AG08396 (cell line): ENCODE data around the gene ATXN3.

Experiments used
- DNase-seq: peaks from one replicate; pipeline ENCODE4 v3.0.0; 2012; ENCODE audit warnings: low spot score, mixed read lengths

The ATXN3 gene

DNA sequence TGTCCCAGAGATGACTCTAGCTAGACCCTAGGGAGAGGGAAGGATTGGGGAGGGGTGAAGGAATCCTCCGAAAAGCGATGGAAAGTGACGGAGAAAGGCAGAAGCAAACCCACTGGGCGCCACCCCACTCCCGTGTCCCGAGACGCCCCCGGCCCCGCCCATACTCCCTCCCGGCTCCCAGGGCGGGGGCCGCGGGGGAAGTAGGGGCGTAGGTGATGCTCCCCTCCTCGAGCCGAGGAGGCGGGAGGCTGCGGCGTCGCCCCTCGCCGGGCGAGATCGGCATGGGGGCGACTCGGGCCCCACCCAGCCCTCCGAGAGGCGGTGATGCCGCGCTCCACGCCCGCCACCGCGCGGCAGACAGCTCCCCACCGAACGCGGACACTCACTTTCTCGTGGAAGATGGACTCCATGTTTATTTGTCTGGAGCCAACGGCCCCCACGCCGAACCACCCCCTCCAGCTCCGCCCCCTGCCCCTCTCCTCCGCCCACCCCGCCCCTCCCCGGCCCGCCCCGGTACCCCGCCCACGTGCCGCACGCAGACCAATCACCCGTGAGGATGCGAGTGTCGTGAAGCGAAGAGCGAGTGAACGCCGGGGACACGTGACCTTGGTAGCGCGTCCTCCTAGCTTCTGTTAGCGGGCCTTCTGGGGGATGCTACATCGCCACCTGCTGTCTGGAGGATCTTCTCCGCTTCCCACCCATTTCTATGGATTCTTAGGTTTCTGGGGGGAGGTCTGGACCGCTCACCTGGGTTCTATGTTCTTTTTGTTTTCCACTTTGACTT lies at the start of gene ATXN3:
ATXN3 (minus strand) TSS at position 440 of the 784 bp plus-strand sequence; CDS start at position 410, 30 bp downstream.
- peak; percentile 98 for DNase-seq

- peak; percentile 20 for DNase-seq
Observed at GRCh38 chr14:92154283-92154942, 48.0 kb upstream of the ATXN3 start.

- no peak for DNase-seq
Observed at GRCh38 chr14:92153581-92153980, 47.2 kb upstream of the ATXN3 start.

GRCh38 chr14:92144708-92145107 lies 38.3 kb upstream of the ATXN3 start:
- DNase-seq: peak; percentile 30

DNA sequence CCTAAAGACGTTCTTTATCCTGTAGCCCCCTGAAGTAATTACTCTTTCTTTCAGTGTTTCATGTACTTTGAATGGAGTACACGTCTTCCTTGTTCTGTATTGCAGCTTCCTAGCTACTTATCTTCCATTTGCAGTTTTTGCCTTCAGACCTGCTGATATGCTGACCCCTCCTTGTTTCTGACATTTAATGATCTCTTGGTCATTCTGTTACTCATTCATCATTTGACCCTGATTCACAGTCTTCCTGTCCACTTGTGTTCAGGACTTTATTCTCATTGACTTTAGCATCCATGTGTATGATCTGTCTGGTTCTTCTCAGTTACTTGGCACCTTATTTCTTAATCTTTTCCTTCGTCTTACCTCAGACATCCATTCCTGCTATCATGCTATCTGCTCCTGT lies 37.6 kb upstream of the ATXN3 start:
- no peak for DNase-seq

GRCh38 chr14:92143309-92143708 lies 36.9 kb upstream of the ATXN3 start:
- DNase-seq: no peak

GRCh38 chr14:92135269-92135668 lies 28.9 kb upstream of the ATXN3 start:
- no peak for DNase-seq

DNA sequence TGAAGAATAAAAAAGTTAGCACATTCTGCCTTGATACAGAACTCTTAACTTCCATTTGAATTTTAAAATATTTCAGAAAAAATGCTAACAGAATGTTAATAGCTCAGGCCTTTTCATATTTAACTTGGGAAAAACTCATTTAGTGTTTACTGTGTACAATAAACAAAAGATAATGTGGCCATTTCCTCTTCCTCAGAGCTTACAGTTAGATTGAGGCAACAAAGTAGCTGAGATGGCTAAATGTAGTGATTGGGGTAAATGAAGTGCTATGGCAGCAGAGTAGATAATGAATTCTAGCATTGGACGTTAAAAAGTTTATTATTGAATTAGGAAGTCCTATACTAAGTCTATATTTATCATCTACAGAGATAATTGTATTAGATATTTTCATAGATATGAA lies 28.1 kb upstream of the ATXN3 start:
- DNase-seq: no peak

GRCh38 chr14:92122761-92123160 lies 16.4 kb upstream of the ATXN3 start:
- peak; percentile 12 for DNase-seq

- peak; percentile 19 for DNase-seq
Observed at GRCh38 chr14:92122351-92122677, 15.9 kb upstream of the ATXN3 start.

- peak; percentile 92 for DNase-seq
Observed at GRCh38 chr14:92121670-92122350, 15.4 kb upstream of the ATXN3 start, which contains the start of the genes CPSF2 and NDUFB1. CPSF2 (plus strand) TSS chr14:92121969; CDS start chr14:92130985, 9,016 bp downstream. NDUFB1 (minus strand) TSS chr14:92121706; CDS start chr14:92117637, 4,069 bp downstream.

DNA sequence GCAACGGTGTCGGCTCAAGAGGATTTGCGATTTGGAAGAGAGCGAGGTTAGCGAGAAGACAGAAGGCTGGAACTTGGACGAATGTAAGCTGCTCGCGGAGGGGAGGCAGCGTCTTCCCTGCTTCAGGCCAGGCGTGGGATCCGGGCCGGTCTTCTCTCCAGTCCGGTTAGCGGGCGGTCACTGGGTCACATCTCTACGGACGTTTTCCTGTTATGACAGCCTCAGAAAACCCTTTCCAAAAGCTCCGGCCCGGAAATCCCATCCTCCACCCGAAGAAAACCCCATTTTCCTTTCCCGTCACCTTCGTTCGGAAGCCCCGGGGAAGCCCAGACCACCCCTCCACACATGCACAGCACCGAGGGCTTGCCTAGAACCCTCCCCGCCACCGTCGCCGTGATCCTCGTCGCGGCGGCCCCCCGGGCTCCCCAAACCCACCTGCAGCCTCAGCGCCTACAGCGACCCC lies 14.9 kb upstream of the ATXN3 start:
- DNase-seq: peak; percentile 43

- DNase-seq: no peak
Observed at GRCh38 chr14:92109490-92109889, 3.1 kb upstream of the ATXN3 start.

DNA sequence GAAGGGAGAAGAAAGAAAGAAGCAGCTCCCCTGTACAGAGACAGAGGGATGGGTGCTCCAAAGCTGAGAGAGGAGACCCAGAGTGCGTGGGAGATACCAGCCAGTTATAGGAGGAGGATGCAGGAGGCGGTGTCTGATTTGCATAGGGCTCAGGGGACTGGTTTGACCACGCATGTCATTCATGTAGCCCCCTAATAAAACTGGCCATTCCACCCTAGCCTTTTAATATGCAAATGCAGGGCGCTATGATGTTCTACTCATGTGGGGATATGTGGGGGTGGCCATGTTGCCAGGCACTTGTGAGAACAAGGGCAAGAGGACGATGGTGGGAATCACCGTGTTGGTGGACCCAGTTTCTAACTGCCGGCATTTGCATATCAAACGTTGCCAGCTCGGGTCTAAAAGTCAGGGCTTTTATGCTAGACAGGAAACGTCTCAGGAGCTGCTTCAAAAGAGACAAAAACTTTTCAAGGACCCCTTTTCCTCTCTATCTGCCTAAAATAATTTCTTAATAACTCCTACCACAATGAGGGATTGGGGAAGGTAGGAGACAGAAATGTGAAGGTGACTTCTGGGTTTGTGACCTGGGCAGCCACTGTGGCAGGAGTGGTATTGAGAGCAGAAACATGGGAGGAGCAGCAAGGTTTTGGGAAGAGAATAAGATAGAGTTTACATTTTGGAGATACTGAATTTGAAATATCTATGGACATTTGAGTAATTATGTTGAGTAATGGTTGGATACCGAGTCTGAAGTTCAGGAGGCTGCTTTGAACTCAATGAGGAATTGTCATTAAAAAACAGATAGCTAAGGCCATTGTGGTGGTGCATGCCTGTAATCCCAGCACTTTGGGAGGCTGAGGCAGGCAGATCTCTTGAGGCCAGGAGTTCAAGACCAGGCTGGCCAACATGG lies 2.2 kb upstream of the ATXN3 start:
- DNase-seq: no peak

DNA sequence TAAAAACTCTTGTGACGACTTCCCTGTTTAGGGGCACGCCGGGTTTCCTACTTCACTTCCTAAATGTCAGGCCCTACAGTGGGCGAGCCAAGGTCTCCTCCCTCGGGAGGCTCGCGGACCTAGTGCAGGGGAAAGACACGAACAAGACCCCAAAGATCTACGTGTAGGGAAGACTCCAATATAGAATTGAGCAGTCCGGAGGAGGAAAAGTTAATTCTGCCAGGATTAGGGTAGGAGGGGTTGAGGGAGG lies 564 bp downstream of the ATXN3 start:
- peak; percentile 40 for DNase-seq

DNA sequence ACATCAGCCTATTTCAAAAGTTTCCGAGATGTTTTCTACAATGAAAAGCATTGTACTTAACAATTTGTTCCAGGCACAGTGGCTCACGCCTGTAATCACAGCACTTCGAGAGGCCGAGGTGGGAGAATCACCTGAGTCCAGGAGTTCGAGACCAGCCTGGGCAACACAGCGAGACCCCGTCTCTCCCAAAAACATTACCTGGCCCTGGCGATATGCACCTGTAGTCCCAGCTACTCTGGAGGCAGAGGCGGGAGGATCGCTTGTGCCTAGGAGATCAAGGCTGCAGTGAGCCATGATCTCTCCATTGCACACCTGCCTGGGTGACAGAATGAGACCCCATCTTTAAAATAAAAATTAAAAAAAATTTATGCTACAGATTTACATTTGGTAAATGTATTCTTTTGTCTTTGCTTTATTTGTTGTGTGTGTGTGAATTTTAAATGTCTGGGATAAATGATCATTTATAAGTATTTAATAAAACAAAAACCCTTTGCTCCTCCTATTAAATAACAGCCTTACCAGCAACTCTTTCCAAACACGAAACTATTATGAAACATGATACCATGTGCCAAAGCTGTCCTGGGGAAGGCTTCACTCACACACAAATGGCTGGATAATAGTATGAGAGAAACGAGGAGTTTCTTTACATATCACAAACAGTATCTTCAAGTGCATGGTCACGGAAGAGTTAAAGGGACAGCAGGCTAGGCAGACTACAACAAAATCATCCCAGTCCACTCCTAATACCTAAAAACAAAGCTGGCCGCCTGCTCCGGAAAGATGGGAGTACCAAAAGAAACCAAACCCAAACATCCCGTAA lies 1.1 kb downstream of the ATXN3 start:
- no peak for DNase-seq

DNA sequence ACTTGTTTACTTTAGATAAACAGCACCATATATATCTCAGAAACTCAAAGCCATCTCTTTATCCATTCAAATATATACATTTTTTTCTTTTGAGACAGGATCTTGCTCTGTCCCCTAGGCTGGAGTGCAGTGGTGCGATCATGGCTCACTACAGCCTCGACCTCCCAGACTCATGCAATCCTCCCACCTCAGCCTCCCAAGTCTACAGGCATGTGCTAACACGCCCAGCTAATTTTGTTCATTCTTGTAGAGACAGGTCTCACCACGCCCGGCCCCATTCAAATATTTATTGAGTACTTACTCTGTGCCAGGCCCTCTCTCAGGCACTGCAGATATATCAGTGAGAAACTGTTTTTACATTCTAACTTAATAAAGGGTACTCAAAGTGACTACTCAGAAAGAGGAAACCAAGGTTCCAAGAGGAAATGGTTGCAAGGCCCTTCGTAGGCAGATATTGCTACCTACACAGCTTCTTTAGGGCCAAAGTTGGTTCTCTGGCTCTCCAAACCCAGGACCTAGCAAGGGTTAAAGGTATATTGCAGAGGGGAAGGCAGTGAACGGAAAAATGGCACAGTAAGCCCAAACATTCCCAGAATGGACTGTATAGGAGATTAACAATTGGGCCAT lies 2.9 kb downstream of the ATXN3 start:
- no peak for DNase-seq

DNA sequence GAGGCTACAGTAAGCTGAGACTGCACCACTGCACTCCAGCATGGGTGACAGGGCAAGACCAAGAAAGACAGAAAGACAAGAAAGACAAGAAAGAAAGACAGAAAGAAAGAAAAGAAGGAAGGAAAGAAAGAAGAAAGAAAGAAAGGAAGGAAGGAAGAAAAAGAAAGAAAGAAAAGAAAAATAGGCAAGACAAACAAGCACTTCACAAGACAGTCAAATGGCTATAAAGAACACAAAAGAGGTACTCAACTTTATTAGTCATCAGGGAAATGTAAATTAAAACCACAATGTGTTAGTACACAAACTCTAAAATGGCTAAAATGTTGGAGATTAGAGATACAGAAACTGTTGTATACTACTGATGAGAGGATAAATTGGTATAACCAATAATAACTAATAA lies 6.6 kb downstream of the ATXN3 start:
- no peak for DNase-seq

DNA sequence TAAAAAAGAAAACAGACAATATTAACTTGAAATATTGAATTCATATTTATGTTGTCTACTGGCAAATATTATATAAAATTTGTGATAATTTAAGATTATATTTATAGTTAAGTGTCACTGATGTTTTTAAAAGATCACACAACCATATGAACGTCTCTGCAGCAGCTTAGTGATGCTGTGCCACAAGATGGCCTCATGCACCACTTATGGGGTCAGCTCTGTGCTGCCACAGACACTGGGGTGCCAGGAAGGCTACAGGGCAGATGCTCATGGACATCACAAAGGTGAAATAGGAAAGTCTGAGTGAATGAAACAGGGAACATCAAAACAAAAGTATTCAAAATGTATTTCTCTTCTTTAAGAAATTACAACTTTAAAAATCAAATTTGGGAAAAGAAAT lies 13.1 kb downstream of the ATXN3 start:
- DNase-seq: no peak

GRCh38 chr14:92088494-92088893 lies 17.9 kb downstream of the ATXN3 start:
- no peak for DNase-seq

DNA sequence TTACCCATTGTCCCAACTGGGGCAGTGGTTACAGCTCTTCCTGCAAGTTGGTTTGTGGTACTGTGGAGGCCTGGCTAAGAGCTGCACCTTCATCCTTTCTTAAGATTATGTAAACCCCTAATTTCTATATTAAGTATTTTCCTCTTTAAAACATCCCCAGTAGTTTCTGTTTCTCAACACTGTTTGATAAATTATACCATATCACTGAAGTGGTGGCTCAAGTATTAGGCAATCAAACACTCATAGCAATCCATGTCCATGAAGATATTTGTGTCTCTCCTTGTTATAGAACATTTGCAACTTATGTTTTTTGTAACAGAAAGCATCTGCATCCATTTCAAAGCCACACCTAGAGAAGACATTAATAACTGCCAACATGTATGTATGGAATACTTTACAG lies 31.8 kb downstream of the ATXN3 start:
- no peak for DNase-seq
